Stimulated activated CD8-positive, alpha-beta memory T cell treated with anti-CD3 and anti-CD28 coated beads, Interleukin-4, amount 100 ng/mL, for 1 hour (primary cell): ENCODE results near the gene TM7SF3.
"Not testable (repeated sequence)": the region's sequence is repeated elsewhere in the genome, so short reads cannot be mapped to it uniquely, and the experiment has no call there.

ENCODE experiments used
- DNase-seq, 2 donors: peaks; one replicate each; pipeline ENCODE4 v3.0.0-alpha.2; 2020; ENCODE audit warnings: low read depth in 2 of 2, low spot score in 1 of 2

Gene TM7SF3

GRCh38 chr12:26982866-26983265, 31.3 kb downstream of the TM7SF3 start:
- no peak for DNase-seq

- DNase-seq = no peak
Measured at GRCh38 chr12:26979733-26980132, 34.5 kb downstream of the TM7SF3 start.

GRCh38 chr12:26978801-26979200, 35.4 kb downstream of the TM7SF3 start:
- no peak for DNase-seq

GRCh38 chr12:26976687-26977086, 37.5 kb downstream of the TM7SF3 start:
- no peak for DNase-seq

- peak; percentile 7 to 16 for DNase-seq
Measured at GRCh38 chr12:26971963-26972362, 42.2 kb downstream of the TM7SF3 start.

GRCh38 chr12:26970136-26970535, 44.0 kb downstream of the TM7SF3 start:
- DNase-seq = no peak

GRCh38 chr12:26966842-26967241, 47.3 kb downstream of the TM7SF3 start:
- DNase-seq = no peak

GRCh38 chr12:26963413-26963812, 50.8 kb downstream of the TM7SF3 start:
- no peak for DNase-seq

GRCh38 chr12:26961803-26962202, 52.4 kb downstream of the TM7SF3 start:
- no peak for DNase-seq

- not testable (repeated sequence) for DNase-seq
Measured at GRCh38 chr12:26961391-26961790, 52.8 kb downstream of the TM7SF3 start.

GRCh38 chr12:26954027-26954426, 60.2 kb downstream of the TM7SF3 start:
- DNase-seq = no peak

- DNase-seq = no peak
Measured at GRCh38 chr12:26953447-26953846, 60.7 kb downstream of the TM7SF3 start.

- no peak for DNase-seq
Measured at GRCh38 chr12:26948309-26948708, 65.9 kb downstream of the TM7SF3 start.

- no peak for DNase-seq
Measured at GRCh38 chr12:26941215-26941594, 73.0 kb downstream of the TM7SF3 start.

- no peak for DNase-seq
Measured at GRCh38 chr12:26940516-26941214, 73.5 kb downstream of the TM7SF3 start.

- DNase-seq = no peak
Measured at GRCh38 chr12:26939953-26940352, 74.2 kb downstream of the TM7SF3 start.

GRCh38 chr12:26939192-26939832, 74.9 kb downstream of the TM7SF3 start:
- DNase-seq = no peak

GRCh38 chr12:26938701-26939062, 75.5 kb downstream of the TM7SF3 start:
- DNase-seq = no peak

GRCh38 chr12:26937863-26938700, 76.1 kb downstream of the TM7SF3 start, which contains the start of the genes FGFR1OP2 and INTS13:
Gene FGFR1OP2 (plus strand): TSS chr12:26938470. CDS start chr12:26954159, 15,689 bp downstream.
Gene INTS13 (minus strand): TSS chr12:26937981. CDS start chr12:26936803, 1,178 bp downstream.
- DNase-seq = peak; percentile 88 to 92

GRCh38 chr12:26937443-26937862, 76.7 kb downstream of the TM7SF3 start:
- DNase-seq = no peak

GRCh38 chr12:26936559-26937442, 77.4 kb downstream of the TM7SF3 start:
- DNase-seq = no peak
